WTC11 (cell line): ENCODE measurements around the gene P2RX3. TPM values are rescaled to one million over a fixed set of nuclear protein-coding genes. Genes with fewer than 3 reads are reported as not detected.

ENCODE experiments used
- ATAC-seq: fragments of 200-7000 bp; cut with Tn5 transposase; 2 replicates; pipeline ENCODE4 v1.10.0; 2021; ENCODE audit warnings: mild to moderate bottlenecking, moderate library complexity
- CTCF ChIA-PET: fragments of 300-600 bp; sonication (Branson Sonifier 250); formaldehyde crosslinking; loops from one replicate; lab custom pipeline; 2021; ENCODE audit warnings: antibody characterized with exemption; lab: Charles Lee
- POLR2A ChIA-PET: fragments of 350-600 bp; sonication (Branson Sonifier 250); formaldehyde crosslinking; loops from one replicate; lab custom pipeline; 2021; ENCODE audit warnings: antibody characterized with exemption; lab: Charles Lee
- DNase-seq: peaks from one replicate; pipeline ENCODE4 v3.0.0; 2021; ENCODE audit warnings: low spot score
- H3K27ac Mint-ChIP-seq: 2 replicates; pipeline ENCODE4 v1.8.0; 2021; ENCODE audit warnings: mixed read lengths
- H3K27me3 Mint-ChIP-seq: 2 replicates; pipeline ENCODE4 v1.8.0; 2021; ENCODE audit warnings: low read depth, mild to moderate bottlenecking, moderate library complexity, mixed read lengths
- H3K36me3 Mint-ChIP-seq: 2 replicates; pipeline ENCODE4 v1.8.0; 2021; ENCODE audit warnings: mixed read lengths
- H3K4me1 Mint-ChIP-seq: 2 replicates; pipeline ENCODE4 v1.8.0; 2022; ENCODE audit warnings: mixed read lengths
- H3K4me3 Mint-ChIP-seq: 2 replicates; pipeline ENCODE4 v1.8.0; 2021; ENCODE audit warnings: mild to moderate bottlenecking, moderate library complexity, mixed read lengths
- H3K9me3 Mint-ChIP-seq: 2 replicates; pipeline ENCODE4 v1.8.0; 2021; ENCODE audit warnings: mixed read lengths
- CREB1 ChIP-seq: sonication (generic); formaldehyde crosslinking; IDR thresholded peaks from 2 replicates; pipeline ENCODE4 v1.8.0; 2023; ENCODE audit warnings: mild to moderate bottlenecking, missing genetic modification reagents
- ETV6 ChIP-seq: sonication (generic); formaldehyde crosslinking; IDR thresholded peaks from 2 replicates; pipeline ENCODE4 v1.8.1; 2022; ENCODE audit warnings: mild to moderate bottlenecking, missing genetic modification reagents
- SMAD3 ChIP-seq: sonication (generic); formaldehyde crosslinking; IDR thresholded peaks from 2 replicates; pipeline ENCODE4 v1.8.0; 2022; ENCODE audit warnings: missing genetic modification reagents, mild to moderate bottlenecking, borderline replicate concordance
- SMAD4 ChIP-seq: sonication (generic); formaldehyde crosslinking; IDR thresholded peaks from 2 replicates; pipeline ENCODE4 v1.8.0; 2022; ENCODE audit warnings: mild to moderate bottlenecking, missing genetic modification reagents
- ZNF138 ChIP-seq: sonication (generic); formaldehyde crosslinking; conservative IDR thresholded peaks from 2 replicates; pipeline ENCODE4 v1.8.1; 2022; ENCODE audit warnings: mild to moderate bottlenecking, moderate library complexity, missing genetic modification reagents
- total RNA-seq: library from RNA; stranded (reverse); gene quantifications from 3 replicates; pipeline ENCODE4 v1.2.3, GENCODE V29; 2021
- TF ChIP-seq, protein P1 (sequence below): sonication (generic); formaldehyde crosslinking; IDR thresholded peaks from 2 replicates; pipeline ENCODE4 v1.8.1; 2023; ENCODE audit warnings: mild to moderate bottlenecking, moderate library complexity, missing genetic modification reagents
- TF ChIP-seq, protein P2 (sequence below): sonication (generic); formaldehyde crosslinking; IDR thresholded peaks from 2 replicates; pipeline ENCODE4 v1.8.1; 2023; ENCODE audit warnings: mild to moderate bottlenecking, missing genetic modification reagents, borderline replicate concordance
- TF ChIP-seq, protein P3 (sequence below): sonication (generic); formaldehyde crosslinking; IDR thresholded peaks from 2 replicates; pipeline ENCODE4 v1.8.0; 2022; ENCODE audit warnings: mild to moderate bottlenecking, missing genetic modification reagents
- TF ChIP-seq, protein P4 (sequence below): fragments of 250-450 bp; sonication (Bioruptor Pico); IDR thresholded peaks from 2 replicates; pipeline ENCODE4 v1.9.0; 2021; ENCODE audit warnings: mild to moderate bottlenecking
- TF ChIP-seq, protein P5 (sequence below): sonication (generic); formaldehyde crosslinking; IDR thresholded peaks from 2 replicates; pipeline ENCODE4 v1.8.0; 2023; ENCODE audit warnings: missing genetic modification reagents, mild to moderate bottlenecking, borderline replicate concordance
- TF ChIP-seq, protein P6 (sequence below): sonication (generic); formaldehyde crosslinking; IDR thresholded peaks from 2 replicates; pipeline ENCODE4 v1.8.1; 2023; ENCODE audit warnings: mild to moderate bottlenecking, missing genetic modification reagents, moderate library complexity
- TF ChIP-seq, protein P7 (sequence below): sonication (generic); formaldehyde crosslinking; IDR thresholded peaks from 2 replicates; pipeline ENCODE4 v1.8.0; 2022; ENCODE audit warnings: mild to moderate bottlenecking, missing genetic modification reagents
- TF ChIP-seq, protein P8 (sequence below): sonication (generic); formaldehyde crosslinking; IDR thresholded peaks from 2 replicates; pipeline ENCODE4 v1.8.0; 2022; ENCODE audit warnings: mild to moderate bottlenecking, missing genetic modification reagents
- TF ChIP-seq, protein P9 (sequence below): sonication (generic); formaldehyde crosslinking; IDR thresholded peaks from 2 replicates; pipeline ENCODE4 v1.8.0; 2022; ENCODE audit warnings: mild to moderate bottlenecking, missing genetic modification reagents
- TF ChIP-seq, protein P10 (sequence below): sonication (generic); formaldehyde crosslinking; IDR thresholded peaks from 2 replicates; pipeline ENCODE4 v1.8.1; 2022; ENCODE audit warnings: mild to moderate bottlenecking, moderate library complexity, missing genetic modification reagents

The P2RX3 gene
- total RNA-seq, 1 experiment from 2014 or later = 0.26 TPM

DNA sequence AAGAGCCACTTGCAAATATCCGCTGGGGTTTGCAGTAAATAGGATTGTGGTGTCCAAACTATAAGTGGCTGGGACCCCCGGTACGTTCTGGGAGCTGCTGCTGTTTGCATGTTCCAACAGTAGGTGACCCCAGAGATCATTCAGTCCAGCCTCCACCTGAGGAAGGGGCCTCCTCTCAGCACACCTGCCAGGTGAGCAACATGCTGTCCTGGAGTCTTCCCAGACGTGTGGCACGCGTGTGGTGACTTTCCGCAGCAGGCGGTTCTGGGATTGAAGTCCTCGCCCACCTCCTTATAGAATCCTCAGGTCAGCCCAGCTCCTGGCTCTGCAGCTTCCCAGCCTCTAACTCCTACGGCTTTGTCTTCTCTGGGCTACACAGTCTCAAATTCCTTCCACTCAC, 6.7 kb downstream of the P2RX3 start:
- DNase-seq (no peak), ATAC-seq (no peak)
- H3K9me3 Mint-ChIP-seq = no peaks in the 10 kb centered on the region
- ChIA-PET CTCF (interaction anchor here (0.7 to 3.0 kb wide), 10 partner anchors 9 to 941 kb away, joined by 4 to 59 read pairs (median 14); partner anchors contain the start of genes PRG3, SSRP1 and UBE2L6), POLR2A (no interaction called here)
- TF ChIP-seq, protein P1, sequence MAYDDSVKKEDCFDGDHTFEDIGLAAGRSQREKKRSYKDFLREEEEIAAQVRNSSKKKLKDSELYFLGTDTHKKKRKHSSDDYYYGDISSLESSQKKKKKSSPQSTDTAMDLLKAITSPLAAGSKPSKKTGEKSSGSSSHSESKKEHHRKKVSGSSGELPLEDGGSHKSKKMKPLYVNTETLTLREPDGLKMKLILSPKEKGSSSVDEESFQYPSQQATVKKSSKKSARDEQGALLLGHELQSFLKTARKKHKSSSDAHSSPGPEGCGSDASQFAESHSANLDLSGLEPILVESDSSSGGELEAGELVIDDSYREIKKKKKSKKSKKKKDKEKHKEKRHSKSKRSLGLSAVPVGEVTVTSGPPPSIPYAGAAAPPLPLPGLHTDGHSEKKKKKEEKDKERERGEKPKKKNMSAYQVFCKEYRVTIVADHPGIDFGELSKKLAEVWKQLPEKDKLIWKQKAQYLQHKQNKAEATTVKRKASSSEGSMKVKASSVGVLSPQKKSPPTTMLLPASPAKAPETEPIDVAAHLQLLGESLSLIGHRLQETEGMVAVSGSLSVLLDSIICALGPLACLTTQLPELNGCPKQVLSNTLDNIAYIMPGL (CRISPR knock-in tag) = no peak
- TF ChIP-seq, protein P2, sequence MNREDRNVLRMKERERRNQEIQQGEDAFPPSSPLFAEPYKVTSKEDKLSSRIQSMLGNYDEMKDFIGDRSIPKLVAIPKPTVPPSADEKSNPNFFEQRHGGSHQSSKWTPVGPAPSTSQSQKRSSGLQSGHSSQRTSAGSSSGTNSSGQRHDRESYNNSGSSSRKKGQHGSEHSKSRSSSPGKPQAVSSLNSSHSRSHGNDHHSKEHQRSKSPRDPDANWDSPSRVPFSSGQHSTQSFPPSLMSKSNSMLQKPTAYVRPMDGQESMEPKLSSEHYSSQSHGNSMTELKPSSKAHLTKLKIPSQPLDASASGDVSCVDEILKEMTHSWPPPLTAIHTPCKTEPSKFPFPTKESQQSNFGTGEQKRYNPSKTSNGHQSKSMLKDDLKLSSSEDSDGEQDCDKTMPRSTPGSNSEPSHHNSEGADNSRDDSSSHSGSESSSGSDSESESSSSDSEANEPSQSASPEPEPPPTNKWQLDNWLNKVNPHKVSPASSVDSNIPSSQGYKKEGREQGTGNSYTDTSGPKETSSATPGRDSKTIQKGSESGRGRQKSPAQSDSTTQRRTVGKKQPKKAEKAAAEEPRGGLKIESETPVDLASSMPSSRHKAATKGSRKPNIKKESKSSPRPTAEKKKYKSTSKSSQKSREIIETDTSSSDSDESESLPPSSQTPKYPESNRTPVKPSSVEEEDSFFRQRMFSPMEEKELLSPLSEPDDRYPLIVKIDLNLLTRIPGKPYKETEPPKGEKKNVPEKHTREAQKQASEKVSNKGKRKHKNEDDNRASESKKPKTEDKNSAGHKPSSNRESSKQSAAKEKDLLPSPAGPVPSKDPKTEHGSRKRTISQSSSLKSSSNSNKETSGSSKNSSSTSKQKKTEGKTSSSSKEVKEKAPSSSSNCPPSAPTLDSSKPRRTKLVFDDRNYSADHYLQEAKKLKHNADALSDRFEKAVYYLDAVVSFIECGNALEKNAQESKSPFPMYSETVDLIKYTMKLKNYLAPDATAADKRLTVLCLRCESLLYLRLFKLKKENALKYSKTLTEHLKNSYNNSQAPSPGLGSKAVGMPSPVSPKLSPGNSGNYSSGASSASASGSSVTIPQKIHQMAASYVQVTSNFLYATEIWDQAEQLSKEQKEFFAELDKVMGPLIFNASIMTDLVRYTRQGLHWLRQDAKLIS (CRISPR knock-in tag) = no peak
- TF ChIP-seq, protein P3, sequence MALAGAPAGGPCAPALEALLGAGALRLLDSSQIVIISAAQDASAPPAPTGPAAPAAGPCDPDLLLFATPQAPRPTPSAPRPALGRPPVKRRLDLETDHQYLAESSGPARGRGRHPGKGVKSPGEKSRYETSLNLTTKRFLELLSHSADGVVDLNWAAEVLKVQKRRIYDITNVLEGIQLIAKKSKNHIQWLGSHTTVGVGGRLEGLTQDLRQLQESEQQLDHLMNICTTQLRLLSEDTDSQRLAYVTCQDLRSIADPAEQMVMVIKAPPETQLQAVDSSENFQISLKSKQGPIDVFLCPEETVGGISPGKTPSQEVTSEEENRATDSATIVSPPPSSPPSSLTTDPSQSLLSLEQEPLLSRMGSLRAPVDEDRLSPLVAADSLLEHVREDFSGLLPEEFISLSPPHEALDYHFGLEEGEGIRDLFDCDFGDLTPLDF (CRISPR knock-in tag) = no peak
- peaks cover 22% of the 10 kb centered on the region for H3K27me3 Mint-ChIP-seq
- no peaks in the 10 kb centered on the region for H3K36me3 Mint-ChIP-seq
- H3K4me3 Mint-ChIP-seq = no peak overlapping the region
- H3K4me1 Mint-ChIP-seq = peaks cover 33% of the 10 kb centered on the region
- no peak overlapping the region for H3K27ac Mint-ChIP-seq

DNA sequence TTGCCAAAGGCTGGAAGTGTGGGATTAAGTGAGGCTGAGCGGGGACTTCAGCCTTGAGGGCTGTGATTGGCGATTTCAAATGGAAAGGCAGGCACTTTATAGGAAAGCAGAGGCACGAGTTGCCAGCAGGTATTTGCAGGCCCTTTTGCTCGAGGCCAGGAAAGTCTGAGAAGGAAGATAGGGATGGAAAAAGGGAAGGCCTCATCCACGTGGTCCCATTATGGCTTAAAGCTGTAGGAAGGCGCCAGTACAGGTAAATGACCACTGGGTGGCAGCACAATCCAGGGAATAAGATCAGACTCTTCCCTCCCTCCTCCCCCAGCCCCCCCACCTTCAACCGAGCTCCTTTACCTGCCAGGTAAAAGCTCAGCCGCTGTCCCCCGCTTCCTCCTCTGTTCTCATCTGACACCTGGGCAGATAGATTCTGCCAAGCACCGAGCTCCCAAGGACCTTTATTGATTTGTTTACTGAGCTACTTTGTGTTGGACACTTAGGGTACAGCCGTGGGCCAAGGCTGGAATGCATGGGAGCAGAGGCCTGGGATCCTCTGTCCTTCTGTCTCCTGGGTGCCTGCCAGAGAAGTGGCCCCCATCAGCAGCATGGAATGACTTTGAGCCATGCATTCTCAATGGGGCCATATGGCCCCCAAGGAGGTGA, 7.5 kb downstream of the P2RX3 start:
- ATAC-seq (peak; percentile 70), DNase-seq (peak; percentile 89)
- peaks cover 16% of the 10 kb centered on the region for H3K27me3 Mint-ChIP-seq
- no peaks in the 10 kb centered on the region for H3K9me3 Mint-ChIP-seq
- H3K27ac Mint-ChIP-seq = no peak overlapping the region
- CTCF ChIA-PET = interaction anchor here (0.5 to 3.0 kb wide), 70 partner anchors 8 to 1534 kb away, joined by 3 to 59 read pairs (median 5); partner anchors contain the start of genes CTNND1, PRG3, RTN4RL2 and SERPING1
- POLR2A ChIA-PET = no interaction called here
- H3K4me1 Mint-ChIP-seq = peaks cover 29% of the 10 kb centered on the region
- peak overlapping the region; percentile 24; the same call in 1 of the 2 replicates for H3K4me3 Mint-ChIP-seq
- H3K36me3 Mint-ChIP-seq = no peaks in the 10 kb centered on the region
- no peak for TF ChIP-seq SMAD3 (CRISPR knock-in tag)
- TF ChIP-seq, protein P4, sequence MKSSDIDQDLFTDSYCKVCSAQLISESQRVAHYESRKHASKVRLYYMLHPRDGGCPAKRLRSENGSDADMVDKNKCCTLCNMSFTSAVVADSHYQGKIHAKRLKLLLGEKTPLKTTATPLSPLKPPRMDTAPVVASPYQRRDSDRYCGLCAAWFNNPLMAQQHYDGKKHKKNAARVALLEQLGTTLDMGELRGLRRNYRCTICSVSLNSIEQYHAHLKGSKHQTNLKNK (CRISPR knock-in tag) = no peak
- TF ChIP-seq, protein P5, sequence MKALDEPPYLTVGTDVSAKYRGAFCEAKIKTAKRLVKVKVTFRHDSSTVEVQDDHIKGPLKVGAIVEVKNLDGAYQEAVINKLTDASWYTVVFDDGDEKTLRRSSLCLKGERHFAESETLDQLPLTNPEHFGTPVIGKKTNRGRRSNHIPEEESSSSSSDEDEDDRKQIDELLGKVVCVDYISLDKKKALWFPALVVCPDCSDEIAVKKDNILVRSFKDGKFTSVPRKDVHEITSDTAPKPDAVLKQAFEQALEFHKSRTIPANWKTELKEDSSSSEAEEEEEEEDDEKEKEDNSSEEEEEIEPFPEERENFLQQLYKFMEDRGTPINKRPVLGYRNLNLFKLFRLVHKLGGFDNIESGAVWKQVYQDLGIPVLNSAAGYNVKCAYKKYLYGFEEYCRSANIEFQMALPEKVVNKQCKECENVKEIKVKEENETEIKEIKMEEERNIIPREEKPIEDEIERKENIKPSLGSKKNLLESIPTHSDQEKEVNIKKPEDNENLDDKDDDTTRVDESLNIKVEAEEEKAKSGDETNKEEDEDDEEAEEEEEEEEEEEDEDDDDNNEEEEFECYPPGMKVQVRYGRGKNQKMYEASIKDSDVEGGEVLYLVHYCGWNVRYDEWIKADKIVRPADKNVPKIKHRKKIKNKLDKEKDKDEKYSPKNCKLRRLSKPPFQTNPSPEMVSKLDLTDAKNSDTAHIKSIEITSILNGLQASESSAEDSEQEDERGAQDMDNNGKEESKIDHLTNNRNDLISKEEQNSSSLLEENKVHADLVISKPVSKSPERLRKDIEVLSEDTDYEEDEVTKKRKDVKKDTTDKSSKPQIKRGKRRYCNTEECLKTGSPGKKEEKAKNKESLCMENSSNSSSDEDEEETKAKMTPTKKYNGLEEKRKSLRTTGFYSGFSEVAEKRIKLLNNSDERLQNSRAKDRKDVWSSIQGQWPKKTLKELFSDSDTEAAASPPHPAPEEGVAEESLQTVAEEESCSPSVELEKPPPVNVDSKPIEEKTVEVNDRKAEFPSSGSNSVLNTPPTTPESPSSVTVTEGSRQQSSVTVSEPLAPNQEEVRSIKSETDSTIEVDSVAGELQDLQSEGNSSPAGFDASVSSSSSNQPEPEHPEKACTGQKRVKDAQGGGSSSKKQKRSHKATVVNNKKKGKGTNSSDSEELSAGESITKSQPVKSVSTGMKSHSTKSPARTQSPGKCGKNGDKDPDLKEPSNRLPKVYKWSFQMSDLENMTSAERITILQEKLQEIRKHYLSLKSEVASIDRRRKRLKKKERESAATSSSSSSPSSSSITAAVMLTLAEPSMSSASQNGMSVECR (CRISPR knock-in tag) = no peak
- TF ChIP-seq ZNF138 (CRISPR knock-in tag) = no peak
- TF ChIP-seq, protein P6, sequence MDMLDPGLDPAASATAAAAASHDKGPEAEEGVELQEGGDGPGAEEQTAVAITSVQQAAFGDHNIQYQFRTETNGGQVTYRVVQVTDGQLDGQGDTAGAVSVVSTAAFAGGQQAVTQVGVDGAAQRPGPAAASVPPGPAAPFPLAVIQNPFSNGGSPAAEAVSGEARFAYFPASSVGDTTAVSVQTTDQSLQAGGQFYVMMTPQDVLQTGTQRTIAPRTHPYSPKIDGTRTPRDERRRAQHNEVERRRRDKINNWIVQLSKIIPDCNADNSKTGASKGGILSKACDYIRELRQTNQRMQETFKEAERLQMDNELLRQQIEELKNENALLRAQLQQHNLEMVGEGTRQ (CRISPR knock-in tag) = peak; percentile 47
- TF ChIP-seq, protein P7, sequence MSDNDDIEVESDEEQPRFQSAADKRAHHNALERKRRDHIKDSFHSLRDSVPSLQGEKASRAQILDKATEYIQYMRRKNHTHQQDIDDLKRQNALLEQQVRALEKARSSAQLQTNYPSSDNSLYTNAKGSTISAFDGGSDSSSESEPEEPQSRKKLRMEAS (CRISPR knock-in tag) = peak; percentile 81
- no peak for TF ChIP-seq SMAD4 (CRISPR knock-in tag)
- TF ChIP-seq, protein P8, sequence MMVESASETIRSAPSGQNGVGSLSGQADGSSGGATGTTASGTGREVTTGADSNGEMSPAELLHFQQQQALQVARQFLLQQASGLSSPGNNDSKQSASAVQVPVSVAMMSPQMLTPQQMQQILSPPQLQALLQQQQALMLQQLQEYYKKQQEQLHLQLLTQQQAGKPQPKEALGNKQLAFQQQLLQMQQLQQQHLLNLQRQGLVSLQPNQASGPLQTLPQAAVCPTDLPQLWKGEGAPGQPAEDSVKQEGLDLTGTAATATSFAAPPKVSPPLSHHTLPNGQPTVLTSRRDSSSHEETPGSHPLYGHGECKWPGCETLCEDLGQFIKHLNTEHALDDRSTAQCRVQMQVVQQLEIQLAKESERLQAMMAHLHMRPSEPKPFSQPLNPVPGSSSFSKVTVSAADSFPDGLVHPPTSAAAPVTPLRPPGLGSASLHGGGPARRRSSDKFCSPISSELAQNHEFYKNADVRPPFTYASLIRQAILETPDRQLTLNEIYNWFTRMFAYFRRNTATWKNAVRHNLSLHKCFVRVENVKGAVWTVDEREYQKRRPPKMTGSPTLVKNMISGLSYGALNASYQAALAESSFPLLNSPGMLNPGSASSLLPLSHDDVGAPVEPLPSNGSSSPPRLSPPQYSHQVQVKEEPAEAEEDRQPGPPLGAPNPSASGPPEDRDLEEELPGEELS = no peak
- TF ChIP-seq CREB1 (CRISPR knock-in tag) = no peak
- TF ChIP-seq, protein P9, sequence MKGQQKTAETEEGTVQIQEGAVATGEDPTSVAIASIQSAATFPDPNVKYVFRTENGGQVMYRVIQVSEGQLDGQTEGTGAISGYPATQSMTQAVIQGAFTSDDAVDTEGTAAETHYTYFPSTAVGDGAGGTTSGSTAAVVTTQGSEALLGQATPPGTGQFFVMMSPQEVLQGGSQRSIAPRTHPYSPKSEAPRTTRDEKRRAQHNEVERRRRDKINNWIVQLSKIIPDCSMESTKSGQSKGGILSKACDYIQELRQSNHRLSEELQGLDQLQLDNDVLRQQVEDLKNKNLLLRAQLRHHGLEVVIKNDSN (CRISPR knock-in tag) = no peak; the same call in 1 of the 2 replicates
- TF ChIP-seq, protein P10, sequence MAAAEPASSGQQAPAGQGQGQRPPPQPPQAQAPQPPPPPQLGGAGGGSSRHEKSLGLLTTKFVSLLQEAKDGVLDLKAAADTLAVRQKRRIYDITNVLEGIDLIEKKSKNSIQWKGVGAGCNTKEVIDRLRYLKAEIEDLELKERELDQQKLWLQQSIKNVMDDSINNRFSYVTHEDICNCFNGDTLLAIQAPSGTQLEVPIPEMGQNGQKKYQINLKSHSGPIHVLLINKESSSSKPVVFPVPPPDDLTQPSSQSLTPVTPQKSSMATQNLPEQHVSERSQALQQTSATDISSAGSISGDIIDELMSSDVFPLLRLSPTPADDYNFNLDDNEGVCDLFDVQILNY (CRISPR knock-in tag) = no peak
- 0 out of 2 replicates have a peak, but pooled peaks have one; percentile 25 for TF ChIP-seq ETV6
